MM.1S (cell line): ENCODE measurements around the gene S100Z.
A peak's percentile ranks its signal among the peaks of the same experiment; 100 is the strongest.
"Not testable (repeated sequence)": the region's sequence is repeated elsewhere in the genome, so short reads cannot be mapped to it uniquely, and the experiment has no call there.

ENCODE experiments used
- DNase-seq: peaks from one replicate; pipeline ENCODE4 v3.0.0-alpha.2; 2015
- H2AFZ ChIP-seq: fragments of 300-600 bp; sonication (generic); 2 replicates; pipeline ENCODE4 v1.6.0; 2016; ENCODE audit warnings: antibody characterized with exemption, low read length
- H3F3A ChIP-seq: fragments of 300-600 bp; sonication (generic); 2 replicates; pipeline ENCODE4 v1.6.1; 2016; ENCODE audit warnings: mild to moderate bottlenecking, antibody characterized with exemption, low read length, moderate library complexity, mixed read lengths; ENCODE audit not compliant: insufficient read depth
- H3K27ac ChIP-seq: fragments of 300-600 bp; sonication (generic); 2 replicates; pipeline ENCODE4 v1.5.1; 2016; ENCODE audit warnings: mild to moderate bottlenecking, low read length
- H3K27me3 ChIP-seq: fragments of 300-600 bp; sonication (generic); replicated peaks from 2 replicates; pipeline ENCODE4 v1.6.0; 2016; ENCODE audit warnings: low read length; ENCODE audit not compliant: insufficient read depth
- H3K36me3 ChIP-seq: fragments of 300-600 bp; sonication (generic); replicated peaks from 2 replicates; pipeline ENCODE4 v1.6.1; 2016; ENCODE audit warnings: mild to moderate bottlenecking, low read length, mixed read lengths; ENCODE audit not compliant: insufficient read depth
- H3K4me1 ChIP-seq: fragments of 300-600 bp; sonication (generic); 2 replicates; pipeline ENCODE4 v1.6.1; 2016; ENCODE audit warnings: low read length, mixed read lengths
- H3K4me2 ChIP-seq: fragments of 300-600 bp; sonication (generic); 2 replicates; pipeline ENCODE4 v1.6.0; 2016; ENCODE audit warnings: low read depth, low read length
- H3K4me3 ChIP-seq: fragments of 300-600 bp; sonication (generic); 2 replicates; pipeline ENCODE4 v1.5.1; 2016; ENCODE audit warnings: low read length, mixed read lengths
- H3K79me2 ChIP-seq: fragments of 300-600 bp; sonication (generic); 2 replicates; pipeline ENCODE4 v1.6.1; 2016; ENCODE audit warnings: mixed run types, low read length, mixed read lengths
- H3K9ac ChIP-seq: fragments of 300-600 bp; sonication (generic); 2 replicates; pipeline ENCODE4 v1.6.1; 2016; ENCODE audit warnings: low read length, mixed read lengths
- H3K9me2 ChIP-seq: fragments of 300-600 bp; sonication (generic); replicated peaks from 2 replicates; pipeline ENCODE4 v1.6.1; 2016; ENCODE audit warnings: mild to moderate bottlenecking, low read length, mixed read lengths; ENCODE audit not compliant: insufficient read depth
- H3K9me3 ChIP-seq: fragments of 300-600 bp; sonication (generic); replicated peaks from 2 replicates; pipeline ENCODE4 v1.6.1; 2016; ENCODE audit warnings: mild to moderate bottlenecking, low read length, mixed read lengths; ENCODE audit not compliant: insufficient read depth
- H4K20me1 ChIP-seq: fragments of 300-600 bp; sonication (generic); 2 replicates; pipeline ENCODE4 v1.6.1; 2016; ENCODE audit warnings: mild to moderate bottlenecking, low read length, moderate library complexity, mixed read lengths; ENCODE audit not compliant: insufficient read depth
- EZH2 ChIP-seq: fragments of 300-600 bp; sonication (generic); optimal IDR thresholded peaks from 2 replicates; pipeline ENCODE3; 2017; ENCODE audit warnings: low read depth, mild to moderate bottlenecking, antibody characterized with exemption, low read length, mixed read lengths
- EZH2phosphoT487 ChIP-seq: fragments of 300-600 bp; sonication (generic); IDR thresholded peaks from 2 replicates; pipeline ENCODE4 v1.6.1; 2018; ENCODE audit warnings: antibody characterized with exemption, low read length
- TF ChIP-seq, protein P1 (sequence below): fragments of 300-600 bp; sonication (generic); IDR thresholded peaks from 2 replicates; pipeline ENCODE4 v1.5.1; 2016; ENCODE audit warnings: antibody characterized with exemption, low read length, mixed read lengths

Gene S100Z

DNA sequence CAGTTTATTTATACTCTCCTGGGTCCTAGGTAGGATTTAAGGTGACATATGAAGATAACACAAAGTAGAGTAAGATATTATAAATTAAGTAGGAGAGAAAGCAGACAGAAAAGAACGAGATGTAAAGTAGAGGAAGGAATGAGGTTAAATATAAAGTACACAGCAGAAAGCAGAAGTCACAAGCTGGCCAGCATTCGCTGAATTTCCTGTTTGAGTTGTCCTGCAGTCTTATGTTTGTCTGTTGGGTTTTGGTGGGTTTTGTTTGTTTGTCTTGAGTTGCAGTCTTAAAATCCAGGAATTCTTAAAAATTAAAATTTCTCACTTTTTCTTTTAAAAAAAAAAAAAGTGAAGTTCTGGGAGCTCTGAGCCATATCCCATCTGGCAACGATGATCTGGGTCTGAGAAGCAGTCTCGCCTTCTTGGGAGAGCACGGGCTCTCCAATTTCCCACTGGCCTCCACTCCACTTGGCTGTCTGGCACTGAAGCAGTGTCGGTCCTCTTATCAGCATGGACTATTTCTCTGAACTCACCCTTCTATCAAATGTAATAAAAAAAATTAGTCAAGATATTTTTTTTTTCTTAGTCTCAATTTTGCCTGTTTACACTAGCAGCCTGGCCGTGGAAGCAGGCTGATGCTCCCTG lies 2.0 kb downstream of the S100Z start:
- Histone ChIP-seq H3K9ac (no peak overlapping the region), H3K9me2 (no peaks in the 10 kb centered on the region), H3K36me3 (no peaks in the 10 kb centered on the region), H3K4me1 (peaks cover 14% of the 10 kb centered on the region), H3F3A (peaks cover 5% of the 10 kb centered on the region), H3K4me2 (no peak overlapping the region), H2AFZ (no peak overlapping the region), H3K9me3 (no peaks in the 10 kb centered on the region), H3K79me2 (no peaks in the 10 kb centered on the region), H3K27ac (no peak overlapping the region), H3K4me3 (no peak overlapping the region), H3K27me3 (no peaks in the 10 kb centered on the region), H4K20me1 (no peaks in the 10 kb centered on the region)
- no peak for DNase-seq
- TF ChIP-seq, protein P1, sequence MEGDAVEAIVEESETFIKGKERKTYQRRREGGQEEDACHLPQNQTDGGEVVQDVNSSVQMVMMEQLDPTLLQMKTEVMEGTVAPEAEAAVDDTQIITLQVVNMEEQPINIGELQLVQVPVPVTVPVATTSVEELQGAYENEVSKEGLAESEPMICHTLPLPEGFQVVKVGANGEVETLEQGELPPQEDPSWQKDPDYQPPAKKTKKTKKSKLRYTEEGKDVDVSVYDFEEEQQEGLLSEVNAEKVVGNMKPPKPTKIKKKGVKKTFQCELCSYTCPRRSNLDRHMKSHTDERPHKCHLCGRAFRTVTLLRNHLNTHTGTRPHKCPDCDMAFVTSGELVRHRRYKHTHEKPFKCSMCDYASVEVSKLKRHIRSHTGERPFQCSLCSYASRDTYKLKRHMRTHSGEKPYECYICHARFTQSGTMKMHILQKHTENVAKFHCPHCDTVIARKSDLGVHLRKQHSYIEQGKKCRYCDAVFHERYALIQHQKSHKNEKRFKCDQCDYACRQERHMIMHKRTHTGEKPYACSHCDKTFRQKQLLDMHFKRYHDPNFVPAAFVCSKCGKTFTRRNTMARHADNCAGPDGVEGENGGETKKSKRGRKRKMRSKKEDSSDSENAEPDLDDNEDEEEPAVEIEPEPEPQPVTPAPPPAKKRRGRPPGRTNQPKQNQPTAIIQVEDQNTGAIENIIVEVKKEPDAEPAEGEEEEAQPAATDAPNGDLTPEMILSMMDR = no peak
- TF ChIP-seq EZH2phosphoT487 = no peak
- no peak for TF ChIP-seq EZH2

DNA sequence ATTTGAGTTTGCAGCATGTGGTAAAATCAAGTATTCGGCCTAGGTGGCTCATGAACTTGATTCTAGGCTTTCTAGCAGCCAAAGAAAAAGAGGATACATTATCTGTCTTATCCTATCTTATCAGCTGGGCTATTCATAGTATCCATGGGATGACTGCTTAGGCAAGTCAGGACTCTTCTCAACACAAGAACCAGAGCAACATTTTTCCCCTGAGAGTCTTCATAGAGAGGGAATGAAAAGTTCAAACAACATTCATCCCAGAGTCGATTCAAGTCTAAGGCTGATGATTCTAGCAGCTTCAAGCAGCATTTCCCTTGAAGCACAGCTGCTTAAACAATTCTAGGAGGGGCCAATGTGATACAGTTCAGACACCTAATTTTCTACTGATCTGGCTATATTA lies 3.0 kb downstream of the S100Z start:
- Histone ChIP-seq H3K27ac (no peak overlapping the region), H3K27me3 (no peaks in the 10 kb centered on the region), H3K9ac (no peak overlapping the region), H3K79me2 (no peaks in the 10 kb centered on the region), H3K36me3 (no peaks in the 10 kb centered on the region), H3K4me1 (peaks cover 14% of the 10 kb centered on the region), H3K9me2 (no peaks in the 10 kb centered on the region), H3F3A (peaks cover 5% of the 10 kb centered on the region), H3K9me3 (no peaks in the 10 kb centered on the region), H4K20me1 (no peaks in the 10 kb centered on the region), H3K4me2 (no peak overlapping the region), H2AFZ (no peak overlapping the region), H3K4me3 (no peak overlapping the region)
- no peak for DNase-seq
- TF ChIP-seq, protein P1 = no peak
- TF ChIP-seq EZH2phosphoT487 (no peak), EZH2 (no peak)

DNA sequence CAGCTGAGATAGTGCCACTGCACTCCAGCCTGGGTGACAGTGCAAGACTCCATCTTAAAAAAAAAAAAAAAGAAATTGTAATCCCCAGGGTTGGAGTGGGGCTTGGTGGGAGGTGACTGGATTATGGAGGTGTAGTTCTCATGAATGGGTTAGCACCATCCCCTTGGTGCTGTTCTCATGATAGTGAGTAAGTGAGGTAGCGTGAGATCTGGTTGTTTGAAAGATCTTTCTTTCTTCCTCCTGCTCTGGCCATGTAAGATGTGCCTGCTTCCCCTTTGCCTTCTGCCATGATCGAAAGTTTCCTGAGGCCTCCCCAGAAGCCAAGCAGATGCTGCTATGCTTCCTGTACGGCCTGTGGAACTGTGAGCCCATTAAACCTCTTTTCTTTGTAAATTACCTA lies 3.9 kb downstream of the S100Z start:
- H3K36me3 ChIP-seq, H3K79me2 ChIP-seq, H2AFZ ChIP-seq, H3K4me2 ChIP-seq, H3K4me3 ChIP-seq, H3K9ac ChIP-seq, DNase-seq, H3K27ac ChIP-seq, H3K27me3 ChIP-seq, H4K20me1 ChIP-seq, H3F3A ChIP-seq, H3K9me2 ChIP-seq, H3K9me3 ChIP-seq: not testable (repeated sequence)
- H3K4me1 ChIP-seq = peaks cover 14% of the 10 kb centered on the region

DNA sequence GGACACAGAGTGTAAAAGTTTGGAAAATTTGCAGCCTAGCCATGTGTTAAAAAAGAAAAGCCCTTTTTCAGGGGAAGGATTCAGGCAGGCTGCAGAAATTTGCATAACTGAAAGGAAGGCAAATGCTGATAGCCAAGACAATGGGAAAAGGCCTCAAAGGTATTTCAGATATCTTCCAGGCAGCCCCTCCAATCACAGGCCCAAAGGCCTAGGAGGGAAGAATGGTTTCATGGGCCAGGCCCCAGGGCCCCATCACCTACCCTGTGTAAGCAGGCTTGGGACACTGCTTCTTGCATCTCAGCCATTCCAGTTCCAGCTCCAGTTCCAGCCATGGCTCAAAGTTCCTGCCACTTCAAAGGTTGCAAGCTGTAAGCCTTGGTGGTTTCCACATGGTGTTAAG lies 4.8 kb downstream of the S100Z start:
- Histone ChIP-seq H3K9me2 (no peaks in the 10 kb centered on the region), H3K36me3 (no peaks in the 10 kb centered on the region), H4K20me1 (no peaks in the 10 kb centered on the region), H3K27me3 (no peaks in the 10 kb centered on the region), H3K9me3 (no peaks in the 10 kb centered on the region), H3K79me2 (no peaks in the 10 kb centered on the region), H3K4me3 (no peak overlapping the region), H3K9ac (no peak overlapping the region), H3K4me2 (no peak overlapping the region), H2AFZ (no peak overlapping the region), H3K4me1 (peaks cover 14% of the 10 kb centered on the region), H3K27ac (no peak overlapping the region), H3F3A (peaks cover 5% of the 10 kb centered on the region)
- DNase-seq = no peak
- TF ChIP-seq EZH2 (no peak), EZH2phosphoT487 (no peak)
- TF ChIP-seq, protein P1 = no peak

DNA sequence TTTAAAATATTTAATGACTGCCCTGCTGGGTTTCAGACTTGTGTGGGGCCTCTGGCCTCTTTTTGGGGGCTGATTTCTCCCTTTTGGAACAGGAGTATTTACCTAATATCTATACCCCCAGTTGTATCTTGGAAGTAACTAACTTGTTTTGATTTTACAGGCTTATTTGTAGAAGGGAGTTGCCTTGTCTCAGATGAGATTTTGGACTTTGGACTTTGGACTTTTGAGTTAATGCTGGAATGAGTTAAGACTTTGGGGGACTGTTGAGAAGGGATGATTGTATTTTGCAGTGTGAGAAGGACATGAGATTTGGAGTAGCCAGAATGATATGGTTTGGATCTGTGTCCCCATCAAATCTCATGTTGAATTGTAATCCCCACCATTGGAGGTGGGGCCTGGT lies 5.7 kb downstream of the S100Z start:
- not testable (repeated sequence) for H3K9me3 ChIP-seq, H3K9me2 ChIP-seq, H3K4me3 ChIP-seq, DNase-seq, H3K27me3 ChIP-seq, H3K79me2 ChIP-seq, H3K36me3 ChIP-seq, H4K20me1 ChIP-seq, H3K9ac ChIP-seq, H3F3A ChIP-seq
- Histone ChIP-seq H2AFZ (peak overlapping the region; percentile 79), H3K4me2 (peak overlapping the region; percentile 23; the same call in 1 of the 2 replicates), H3K27ac (peak overlapping the region; percentile 65; the same call in 1 of the 2 replicates), H3K4me1 (peaks cover 14% of the 10 kb centered on the region)
